Kidney (tissue), 14 donors: ENCODE results near the gene OLFML1. TPM values are rescaled to one million over a fixed set of nuclear protein-coding genes. Genes with fewer than 3 reads are reported as not detected.

Experiments used
- DNase-seq, 5 donors: peaks; one replicate each; pipeline ENCODE4 v3.0.0-alpha.2; 2013 to 2020
- FAIRE-seq: peaks from 2 replicates; lab custom pipeline; 2012; peaks lifted over from hg19 to GRCh38; lab: Jason Lieb, UNC
- H3K27ac ChIP-seq, 2 donors: one replicate each; pipeline ENCODE4 v1.7.0; 2013; ENCODE audit warnings: low read depth in 2 of 2, low read length in 2 of 2, inconsistent platforms in 1 of 2
- H3K27me3 ChIP-seq: one replicate; pipeline ENCODE4 v1.7.1; 2013; ENCODE audit warnings: low read length, inconsistent platforms; ENCODE audit not compliant: control insufficient read depth, insufficient read depth
- H3K36me3 ChIP-seq, 3 donors: one replicate each; pipeline versions ENCODE4 v1.7.0 to v1.7.1; 2013; ENCODE audit warnings: low read length in 3 of 3, control low read depth in 1 of 3, inconsistent platforms in 1 of 3; ENCODE audit not compliant: insufficient read depth in 3 of 3, control insufficient read depth in 2 of 3
- H3K4me1 ChIP-seq, 3 donors: one replicate each; pipeline versions ENCODE4 v1.7.0 to v1.7.1; 2013; ENCODE audit warnings: low read length in 3 of 3, inconsistent platforms in 1 of 3, low read depth in 1 of 3; ENCODE audit not compliant: control insufficient read depth in 2 of 3, insufficient read depth in 2 of 3
- H3K4me3 ChIP-seq, 3 donors: one replicate each; pipeline versions ENCODE4 v1.7.0 to v1.8.1; 2013; ENCODE audit warnings: low read length in 3 of 3, control low read depth in 1 of 3, inconsistent platforms in 1 of 3
- H3K9ac ChIP-seq, 3 donors: one replicate each; pipeline versions ENCODE4 v1.7.0 to v1.7.1; 2013; ENCODE audit warnings: low read length in 3 of 3, control low read depth in 1 of 3, inconsistent platforms in 1 of 3
- H3K9me3 ChIP-seq, 3 donors: one replicate each; pipeline versions ENCODE4 v1.7.0 to v1.7.1; 2013; ENCODE audit warnings: low read length in 3 of 3, control low read depth in 1 of 3, inconsistent platforms in 1 of 3; ENCODE audit not compliant: control insufficient read depth in 2 of 3, insufficient read depth in 1 of 3
- CTCF ChIP-seq: IDR thresholded peaks from 3 replicates; pipeline ENCODE4 v1.5.1; 2012; ENCODE audit warnings: mild to moderate bottlenecking, moderate library complexity, borderline replicate concordance; ENCODE audit not compliant: insufficient read depth; ENCODE audit errors: extremely low read depth
- intact Hi-C: fragments of 100-400 bp; cut with DNase I; formaldehyde crosslinking; loops from one replicate; pipeline ENCODE4 v1.11.1; 2022
- polyA plus RNA-seq: library from polyadenylated mRNA; stranded (reverse); fragments of 350-450 nt; fragmentation: Illumina TruSeq; extraction: RNeasy Lipid Tissue Mini Kit (QIAGEN cat#74804); gene quantifications from one replicate; pipeline ENCODE4 v1.2.3, GENCODE V29; 2014; ENCODE audit warnings: low read depth, low replicate concordance; ENCODE audit not compliant: insufficient read depth
- total RNA-seq: library from RNA; stranded (reverse); fragmentation: NEBNext Ultra II Directional; extraction: Animal tissue kit (Norgen Biotek cat#: 25700); gene quantifications from one replicate; pipeline ENCODE4 v1.2.1, GENCODE V29; 2021
- donor health status: control.
- donor health status: control.
- donor health status: control.
- donor health status: control.
- donor health status: control.
- donor health status: DM: yes; HTN: yes; CAD: no.
- donor health status: Normal renal cell carcinoma (clear cell type).

OLFML1 gene
- total and polyA plus RNA-seq, 2 donors from 2014 or later, result 7.6 to 8.3 TPM

GRCh38 chr11:7533199-7534041 lies 48.1 kb downstream of the OLFML1 start:
- H3K27me3 ChIP-seq, result no peaks in the 10 kb centered on the region
- H3K4me3 ChIP-seq, result no peak overlapping the region
- H3K27ac ChIP-seq, result no peak overlapping the region
- H3K36me3 ChIP-seq, result no peaks in the 10 kb centered on the region
- no peak for FAIRE-seq
- no peak overlapping the region for H3K9ac ChIP-seq
- no peaks in the 10 kb centered on the region for H3K9me3 ChIP-seq
- DNase-seq, result peak in 1 of 5 donors; percentile 32
- intact Hi-C loops, result no loop called here
- peaks cover 0 to 9% (median 7%) of the 10 kb centered on the region in 3 donors for H3K4me1 ChIP-seq
- no peak for TF ChIP-seq CTCF

- no peak for TF ChIP-seq CTCF
- no peak for FAIRE-seq
- H3K4me1 ChIP-seq, result peaks cover 0 to 9% (median 7%) of the 10 kb centered on the region in 3 donors
These were observed 48.7 kb downstream of the OLFML1 start for GRCh38 chr11:7534042-7534378.

GRCh38 chr11:7536100-7536499 lies 50.8 kb downstream of the OLFML1 start:
- peak; percentile 17 for TF ChIP-seq CTCF
- Histone ChIP-seq H3K4me1 (peaks cover 0 to 9% (median 7%) of the 10 kb centered on the region in 3 donors), H3K27ac (no peak overlapping the region), H3K9me3 (no peaks in the 10 kb centered on the region), H3K4me3 (no peak overlapping the region), H3K27me3 (no peaks in the 10 kb centered on the region), H3K36me3 (no peaks in the 10 kb centered on the region), H3K9ac (no peak overlapping the region)
- intact Hi-C loops, result no loop called here
- FAIRE-seq (no peak), DNase-seq (peak in 1 of 5 donors; percentile 23)

More at GRCh38 chr11:7534042-7534378, 48.7 kb downstream of the OLFML1 start:
- no peak overlapping the region for H3K9ac ChIP-seq
- no peaks in the 10 kb centered on the region for H3K36me3 ChIP-seq
- H3K4me3 ChIP-seq, result no peak overlapping the region
- H3K27ac ChIP-seq, result no peak overlapping the region
- no peak for DNase-seq
- H3K9me3 ChIP-seq, result no peaks in the 10 kb centered on the region
- no peaks in the 10 kb centered on the region for H3K27me3 ChIP-seq
- intact Hi-C loops, result no loop called here
